ENCODE measurements around the gene TTC39B.
"Not testable (repeated sequence)": the region's sequence is repeated elsewhere in the genome, so short reads cannot be mapped to it uniquely, and the experiment has no call there.

TTC39B gene

DNA sequence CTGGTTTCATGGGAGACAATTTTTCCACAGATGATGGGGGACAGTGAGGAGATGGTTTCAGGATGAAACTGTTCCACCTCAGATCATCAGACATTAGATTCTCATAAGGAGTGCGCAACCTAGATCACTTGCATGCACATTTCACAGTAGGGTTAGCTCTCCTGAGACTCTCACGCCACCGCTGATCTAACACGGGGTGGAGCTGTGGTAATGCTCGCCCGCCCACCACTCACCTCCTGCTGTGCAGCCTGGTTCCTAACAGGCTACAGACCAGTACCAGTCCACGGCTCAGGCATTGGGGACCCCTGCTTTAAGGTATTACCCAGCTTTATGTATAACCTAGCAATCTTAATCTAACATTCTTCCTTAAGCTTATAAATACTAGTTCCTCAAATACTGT, 35.6 kb downstream of the TTC39B start:
- in situ Hi-C loops (cut with HindIII; ENCODE audit: low sequenced_read_pairs): no loop called here

DNA sequence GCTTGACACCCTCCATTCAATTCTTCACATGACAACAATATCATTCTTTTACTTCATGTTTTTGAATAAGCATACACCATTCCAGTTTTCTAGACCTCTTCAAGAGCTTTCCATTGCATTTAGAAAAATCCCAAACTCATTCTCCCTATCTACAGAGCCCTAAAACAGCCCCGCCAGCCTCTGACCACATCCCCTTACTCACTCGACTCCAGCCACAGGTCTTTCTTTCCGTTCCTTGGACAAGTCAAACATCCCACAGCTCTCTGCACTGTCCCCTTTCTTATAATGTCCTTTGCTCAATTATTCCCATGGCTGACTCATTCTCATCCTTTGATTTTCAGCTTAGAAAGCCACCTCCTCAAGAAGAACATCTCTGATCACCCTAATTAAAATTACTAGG, 38.2 kb downstream of the TTC39B start:
- in situ Hi-C loops (cut with HindIII; ENCODE audit: low sequenced_read_pairs): no loop called here

DNA sequence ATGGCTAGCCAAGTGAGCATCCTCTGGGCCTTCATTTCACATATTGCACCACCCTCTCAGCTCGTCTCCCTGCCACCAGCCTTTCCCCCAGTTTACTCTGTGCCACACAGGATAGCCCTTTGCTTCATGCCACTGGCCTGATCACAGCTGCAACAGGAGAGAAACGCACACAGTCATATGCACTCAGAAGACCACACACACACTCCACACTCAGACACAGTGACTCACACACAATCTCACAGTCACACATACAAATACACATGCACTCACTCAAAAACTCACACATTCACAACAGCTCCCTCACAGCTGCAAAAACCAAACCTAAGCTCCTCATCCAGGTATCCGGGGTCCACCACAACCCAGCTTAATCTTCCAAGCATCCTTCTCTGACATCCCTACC, 38.7 kb downstream of the TTC39B start:
- in situ Hi-C loops (cut with HindIII; ENCODE audit: low sequenced_read_pairs): no loop called here

DNA sequence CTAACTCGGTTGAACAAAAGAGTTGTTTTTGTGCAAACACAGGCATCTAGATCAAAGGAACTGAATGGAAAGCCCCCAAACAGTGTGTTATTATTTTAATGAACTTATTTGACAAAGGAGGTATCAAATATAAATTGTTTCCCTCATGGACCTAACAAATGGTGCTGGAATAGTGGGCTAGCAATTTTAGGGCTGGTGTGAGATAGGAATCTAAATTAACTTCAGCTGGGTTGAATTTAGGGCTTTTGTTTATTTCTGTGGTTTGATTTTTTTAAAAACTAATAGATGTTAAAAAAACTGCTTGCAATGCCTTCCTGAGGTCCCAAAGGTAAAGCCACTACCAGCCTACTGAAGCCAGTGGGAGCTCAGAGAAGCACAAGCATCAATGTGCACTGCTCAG, 42.1 kb downstream of the TTC39B start:
- in situ Hi-C loops (cut with HindIII; ENCODE audit: low sequenced_read_pairs): no loop called here

DNA sequence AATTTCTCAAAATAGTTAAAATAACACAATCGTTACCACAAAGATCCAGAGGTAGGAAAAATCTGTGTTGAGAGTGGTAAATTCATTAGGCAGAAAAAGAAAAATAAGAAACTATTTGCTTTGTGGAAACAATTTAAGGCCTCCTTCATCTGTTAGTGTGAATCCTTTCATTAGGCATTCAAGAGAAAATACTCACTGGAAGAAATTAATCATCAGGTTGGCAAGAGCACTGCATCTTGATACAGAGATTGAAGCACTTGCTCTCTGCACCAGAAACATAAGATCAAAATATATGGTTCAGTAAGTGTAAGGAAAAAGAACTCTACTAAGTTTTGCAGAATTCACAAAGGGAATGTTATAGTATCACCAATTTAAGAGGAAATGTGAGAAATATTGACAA, 44.4 kb downstream of the TTC39B start:
- in situ Hi-C loops (cut with HindIII; ENCODE audit: low sequenced_read_pairs): no loop called here

DNA sequence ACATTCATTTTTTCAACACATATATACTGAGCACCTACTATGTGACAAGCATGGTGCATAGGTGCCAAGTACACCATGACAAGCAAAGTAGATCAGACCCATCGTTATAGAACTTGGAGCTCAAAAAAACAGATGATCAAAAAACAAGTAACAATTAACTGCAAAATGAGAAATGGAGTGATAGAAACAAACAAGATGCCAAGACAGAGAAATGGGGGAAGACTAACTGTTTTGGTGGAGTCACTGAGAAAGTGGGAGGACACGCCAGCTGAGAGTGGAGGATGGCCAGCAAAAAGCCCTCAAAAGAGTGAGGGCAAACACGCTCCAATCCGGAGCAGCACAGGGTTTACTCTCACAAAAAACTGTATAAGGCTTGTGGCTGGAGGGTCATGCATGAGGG, 50.6 kb downstream of the TTC39B start:
- in situ Hi-C loops (cut with HindIII; ENCODE audit: low sequenced_read_pairs): no loop called here

DNA sequence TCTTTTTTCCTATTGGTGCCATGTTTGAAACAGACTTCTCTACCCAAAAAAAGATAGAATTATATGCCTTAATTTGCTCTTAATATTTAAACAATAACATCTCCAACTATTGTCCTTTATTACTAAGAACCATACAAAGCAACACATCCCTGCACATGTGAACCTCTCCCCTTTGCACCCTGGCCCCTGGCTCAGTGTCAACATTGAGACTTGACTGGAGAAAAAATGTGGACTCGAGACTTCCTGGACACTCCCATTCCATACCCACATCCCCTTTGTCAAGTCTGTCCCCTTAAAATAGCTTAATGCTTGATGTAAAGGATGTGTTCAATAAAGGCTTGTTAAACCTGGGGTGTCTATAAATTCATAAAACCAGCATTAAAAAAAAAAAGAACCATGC, 53.2 kb downstream of the TTC39B start:
- in situ Hi-C loops (cut with HindIII; ENCODE audit: low sequenced_read_pairs): no loop called here

DNA sequence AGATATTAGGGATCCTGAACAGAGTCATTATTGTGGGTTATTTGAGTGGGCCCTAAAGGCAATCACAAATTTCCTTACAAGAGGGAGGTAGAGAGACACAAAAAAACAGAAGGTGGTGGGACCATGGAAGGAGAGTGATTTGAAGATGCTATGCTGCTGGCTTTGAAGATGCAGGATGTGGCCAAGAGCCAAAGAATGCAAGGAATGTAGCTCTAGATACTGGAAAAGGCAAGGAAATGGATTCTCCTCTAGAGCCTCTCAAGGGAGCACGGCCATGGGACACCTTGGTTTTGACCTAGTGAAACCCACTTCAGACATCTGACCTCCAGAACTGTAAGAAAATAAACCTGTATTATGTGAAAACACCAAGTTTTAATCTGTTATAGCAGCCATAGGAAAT, 53.8 kb downstream of the TTC39B start:
- in situ Hi-C loops (cut with HindIII; ENCODE audit: low sequenced_read_pairs): no loop called here

DNA sequence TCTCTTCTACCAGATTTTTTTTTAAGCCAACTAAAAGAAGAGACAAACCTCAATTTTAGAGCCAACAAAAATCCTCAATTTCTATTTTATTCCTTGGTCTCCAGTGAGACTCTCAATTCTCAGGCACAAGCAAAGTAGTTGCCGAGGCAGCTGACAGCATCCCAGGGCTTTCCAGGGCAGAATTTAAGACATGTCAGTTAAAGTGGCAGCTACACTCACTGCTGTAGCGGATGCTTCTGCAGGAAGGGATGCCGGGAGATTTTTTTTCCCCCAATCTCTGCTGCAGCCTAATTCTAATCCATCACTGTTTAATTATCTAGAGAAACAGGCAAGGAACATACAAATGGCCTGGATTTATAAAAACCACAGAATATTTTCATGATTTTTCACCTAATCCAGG, 57.0 kb downstream of the TTC39B start:
- in situ Hi-C loops (cut with HindIII; ENCODE audit: low sequenced_read_pairs): no loop called here

DNA sequence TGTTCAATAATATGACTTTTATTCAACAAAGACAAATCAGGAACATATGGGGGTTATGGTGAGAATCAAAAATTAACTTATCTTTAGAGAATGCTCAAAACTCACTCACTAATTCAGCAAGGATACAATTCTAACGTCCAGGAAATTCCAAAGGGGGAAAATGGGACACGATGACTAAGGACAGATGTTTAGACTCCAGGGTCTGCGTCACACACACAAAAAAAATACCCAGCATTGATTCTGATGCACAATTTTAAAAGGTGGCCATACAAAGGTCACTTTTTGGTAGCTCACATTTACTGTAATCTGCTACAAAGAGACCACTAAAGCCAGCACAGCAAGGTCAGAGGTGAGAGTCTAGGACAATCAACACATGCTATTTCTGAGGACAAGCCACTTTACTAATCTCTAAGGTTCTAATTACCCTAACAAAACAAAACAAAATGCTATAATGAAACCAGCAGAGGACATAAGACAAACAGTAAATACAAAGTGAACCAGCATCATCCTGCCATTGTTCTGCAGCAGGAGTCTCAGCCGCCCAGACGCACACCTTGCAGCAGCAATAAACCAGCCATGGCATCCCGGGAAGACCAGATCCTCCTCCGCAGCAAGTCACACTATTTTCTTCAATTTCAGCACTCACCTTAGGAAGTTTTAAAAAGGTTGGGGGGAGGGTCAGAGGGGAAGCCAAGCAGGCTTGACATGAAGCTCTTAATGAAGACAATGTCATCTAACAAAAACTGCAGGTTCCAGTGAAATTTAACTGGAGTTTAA, 57.8 kb downstream of the TTC39B start:
- in situ Hi-C loops (cut with HindIII; ENCODE audit: low sequenced_read_pairs): no loop called here

DNA sequence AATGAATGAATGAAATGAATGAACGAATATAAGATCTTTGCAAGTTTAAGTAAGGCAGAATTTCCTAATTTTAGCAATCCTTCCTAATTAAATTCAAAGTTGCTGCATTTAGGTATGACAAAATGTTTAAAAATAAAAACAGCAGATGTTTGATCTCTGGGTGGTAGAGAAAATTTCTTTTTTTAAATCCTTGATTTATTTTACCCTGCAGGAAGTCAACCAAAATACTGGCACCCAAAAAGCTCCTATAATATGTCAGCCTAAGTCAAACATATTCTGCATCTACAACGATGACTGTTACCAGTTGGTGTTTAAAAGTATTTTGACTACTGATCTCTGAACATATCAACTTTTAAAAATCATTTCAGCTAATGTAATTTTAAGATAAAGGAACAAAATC, 58.4 kb downstream of the TTC39B start:
- in situ Hi-C loops (cut with HindIII; ENCODE audit: low sequenced_read_pairs): no loop called here

DNA sequence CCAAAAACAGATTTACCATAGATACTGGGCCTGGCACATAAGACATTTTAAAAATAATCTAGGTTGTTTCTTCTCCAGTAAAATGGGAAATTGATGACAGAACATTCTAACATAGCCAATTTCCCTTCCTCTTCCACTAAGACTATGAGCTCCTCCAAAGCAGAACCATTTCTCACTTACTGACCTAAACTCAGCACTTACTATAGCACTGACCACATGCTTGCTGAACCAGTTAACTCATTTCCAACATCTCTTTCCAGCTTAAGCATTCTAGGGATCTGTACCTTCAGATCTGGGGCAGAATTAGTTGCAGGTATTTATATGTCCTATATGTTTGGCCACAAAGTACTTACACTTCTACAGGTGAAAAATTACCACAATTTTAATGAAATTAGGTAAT, 58.9 kb downstream of the TTC39B start:
- in situ Hi-C loops (cut with HindIII; ENCODE audit: low sequenced_read_pairs): no loop called here

DNA sequence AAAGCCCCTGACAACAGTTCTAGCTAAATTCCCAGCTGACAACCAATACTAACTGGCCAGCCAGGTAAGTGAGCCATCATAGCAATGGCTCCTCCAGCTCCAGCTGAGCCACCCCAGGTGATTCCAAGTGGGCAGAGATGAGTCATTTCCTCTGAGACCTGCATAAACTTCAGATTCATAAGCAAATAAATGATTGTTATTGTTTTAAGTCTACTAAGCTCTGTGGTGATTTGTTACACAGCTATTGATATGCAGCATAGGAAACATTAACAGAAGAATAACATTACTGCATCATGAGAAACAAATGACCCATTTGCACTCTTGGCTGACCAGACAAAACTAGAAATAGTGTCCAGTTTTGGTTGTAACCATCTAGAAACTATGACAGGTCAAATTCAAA, 60.3 kb downstream of the TTC39B start:
- in situ Hi-C loops (cut with HindIII; ENCODE audit: low sequenced_read_pairs): no loop called here

DNA sequence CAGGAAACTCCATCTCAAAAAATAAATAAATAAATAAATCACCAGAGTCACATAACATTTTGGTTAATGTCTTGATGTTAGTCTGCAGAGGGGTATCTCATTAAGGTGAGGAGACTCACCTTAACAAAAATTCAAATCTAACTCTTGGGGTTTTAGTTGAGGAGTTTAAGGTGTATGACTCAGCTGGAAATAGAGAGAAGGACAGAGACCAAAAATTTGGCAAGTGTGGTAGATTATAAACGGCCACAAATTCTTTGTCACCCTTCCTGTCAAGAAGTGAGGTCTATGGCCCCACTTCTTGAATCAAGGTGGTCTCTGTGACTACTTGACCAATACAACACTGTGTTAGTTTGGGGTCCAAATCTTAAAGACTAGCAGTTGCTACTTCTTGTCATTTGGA, 60.8 kb downstream of the TTC39B start:
- in situ Hi-C loops (cut with HindIII; ENCODE audit: low sequenced_read_pairs): no loop called here

DNA sequence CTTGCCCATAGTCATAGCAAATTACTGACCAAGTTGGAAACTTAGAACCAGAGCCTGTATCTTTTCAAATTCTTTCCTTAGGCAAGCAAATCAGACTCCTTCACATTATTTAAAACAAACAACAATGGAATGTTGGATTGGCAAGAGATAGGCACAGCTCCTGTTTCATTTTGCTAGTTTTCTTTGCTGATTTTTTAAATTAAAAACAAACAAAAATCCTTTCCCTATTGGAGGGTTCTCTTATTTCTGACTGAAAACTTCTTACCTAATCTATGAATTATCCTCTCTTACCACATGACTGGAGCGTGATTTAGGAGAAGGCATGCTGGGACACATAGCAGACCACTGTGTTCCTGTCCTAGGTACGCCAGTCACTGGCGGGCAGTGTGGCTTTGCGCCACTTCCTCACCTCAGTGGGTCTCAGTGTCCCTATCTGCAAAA, 63.0 kb downstream of the TTC39B start:
- in situ Hi-C loops (cut with HindIII; ENCODE audit: low sequenced_read_pairs): no loop called here

DNA sequence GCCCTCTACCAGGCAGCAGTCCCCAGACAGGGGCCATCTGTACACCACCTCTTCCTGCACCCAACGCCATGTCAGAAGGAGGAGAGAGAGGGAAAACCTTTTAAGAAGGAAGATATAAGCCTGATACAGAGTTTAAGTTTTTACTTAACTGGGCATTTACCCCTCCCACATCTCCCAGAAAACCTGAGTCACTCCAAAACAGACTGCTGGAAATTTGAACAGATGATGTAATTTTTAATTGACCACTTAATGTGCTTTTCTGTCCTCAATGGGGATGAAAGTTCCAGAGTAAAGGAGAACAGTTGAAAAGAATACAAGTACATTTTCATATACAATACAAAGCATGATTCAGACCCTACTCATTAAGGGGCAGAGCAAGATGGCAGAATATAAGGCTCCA, 63.9 kb downstream of the TTC39B start:
- in situ Hi-C loops (cut with HindIII; ENCODE audit: low sequenced_read_pairs): no loop called here

DNA sequence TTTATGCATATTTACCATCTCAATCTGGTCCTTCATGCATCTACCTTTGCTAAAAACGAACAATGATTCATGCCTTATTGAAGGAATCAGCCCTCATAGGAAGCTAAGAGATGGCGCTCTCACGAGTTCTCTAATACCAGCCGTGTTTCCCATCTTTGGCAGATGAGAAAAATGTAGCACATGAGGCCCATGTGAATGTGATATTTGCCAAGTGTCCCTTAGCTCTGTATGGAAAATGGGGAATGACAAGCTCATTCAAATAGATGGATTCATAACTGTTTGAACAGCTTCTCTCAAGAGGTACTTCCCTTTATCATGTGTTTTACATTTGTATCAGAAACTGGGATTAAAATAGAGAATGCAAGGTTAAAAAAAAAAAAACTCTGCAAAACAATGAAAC, 66.1 kb downstream of the TTC39B start:
- in situ Hi-C loops (cut with HindIII; ENCODE audit: low sequenced_read_pairs): no loop called here

DNA sequence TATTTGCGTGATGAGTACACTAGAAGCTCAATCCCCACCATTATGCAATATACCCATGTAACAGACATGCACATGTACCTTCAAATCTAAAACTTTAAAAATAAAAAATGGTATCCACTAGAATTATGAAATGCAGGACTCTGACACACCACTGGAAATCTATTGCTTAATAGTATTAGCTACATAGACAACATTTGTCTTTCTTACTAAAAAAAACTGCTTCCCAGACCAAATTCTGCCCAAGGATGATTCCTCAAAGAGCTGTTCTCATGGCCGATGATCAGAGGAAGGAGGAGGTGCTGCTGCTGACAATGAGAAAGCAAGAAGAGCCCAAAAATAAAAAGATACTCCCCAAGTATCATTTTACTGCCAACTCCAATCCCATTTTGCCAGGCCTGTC, 67.2 kb downstream of the TTC39B start:
- in situ Hi-C loops (cut with HindIII; ENCODE audit: low sequenced_read_pairs): no loop called here

DNA sequence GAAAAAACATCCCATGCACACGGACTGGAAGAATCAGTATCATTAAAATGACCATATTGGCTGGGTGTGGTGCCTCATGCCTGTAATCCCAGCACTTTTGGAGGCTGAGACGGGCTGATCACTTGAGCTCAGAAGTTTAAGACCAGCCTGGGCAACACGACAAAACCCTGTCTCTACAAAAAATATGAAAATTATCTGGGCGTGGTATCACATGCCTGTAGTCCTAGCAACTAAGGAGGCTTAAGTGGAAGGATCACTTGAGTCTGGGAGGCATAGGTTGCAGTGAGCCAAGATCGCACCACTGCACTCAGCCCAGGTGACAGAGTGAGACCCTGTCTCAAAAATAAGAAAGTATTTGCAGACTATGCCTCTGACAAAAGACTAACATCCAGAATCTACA, 68.4 kb downstream of the TTC39B start:
- in situ Hi-C loops (cut with HindIII; ENCODE audit: low sequenced_read_pairs): no loop called here

DNA sequence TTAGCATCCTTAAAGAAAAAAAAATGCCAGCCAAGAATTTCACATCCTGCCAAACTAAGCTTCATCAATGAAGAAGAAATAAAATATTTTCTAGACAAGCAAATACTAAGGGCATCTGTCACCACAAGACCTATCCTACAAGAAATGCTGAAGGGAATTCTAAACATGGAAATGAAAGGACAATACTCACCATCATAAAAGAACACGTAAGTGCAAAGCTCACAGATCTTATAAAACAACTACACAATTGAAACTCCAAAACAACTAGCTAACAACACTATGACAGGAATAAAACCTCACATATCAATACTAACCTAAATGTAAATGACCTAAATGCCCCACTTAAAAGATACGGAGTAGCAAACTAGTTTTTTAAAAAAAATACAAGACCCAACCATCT, 71.4 kb downstream of the TTC39B start:
- in situ Hi-C loops (cut with HindIII; ENCODE audit: low sequenced_read_pairs): no loop called here

DNA sequence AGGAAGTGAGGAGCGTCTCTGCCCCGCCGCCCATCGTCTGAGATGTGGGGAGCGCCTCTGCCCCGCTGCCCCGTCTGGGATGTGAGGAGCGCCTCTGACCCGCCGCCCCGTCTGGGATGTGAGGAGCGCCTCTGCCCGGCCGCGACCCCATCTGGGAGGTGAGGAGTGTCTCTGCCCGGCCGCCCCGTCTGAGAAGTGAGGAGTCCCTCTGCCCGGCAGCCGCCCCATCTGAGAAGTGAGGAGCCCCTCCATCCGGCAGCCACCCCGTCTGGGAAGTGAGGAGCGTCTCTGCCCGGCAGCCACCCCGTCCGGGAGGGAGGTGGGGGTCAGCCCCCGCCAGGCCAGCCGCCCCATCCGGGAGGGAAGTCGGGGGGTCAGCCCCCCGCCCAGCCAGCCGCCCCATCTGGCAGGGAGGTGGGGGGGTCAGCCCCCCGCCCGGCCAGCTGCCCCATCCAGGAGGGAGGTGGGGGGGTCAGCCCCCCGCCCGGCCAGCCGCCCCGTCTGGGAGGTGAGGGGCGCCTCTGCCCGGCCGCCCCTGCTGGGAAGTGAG, 73.0 kb downstream of the TTC39B start:
- in situ Hi-C loops (cut with HindIII; ENCODE audit: low sequenced_read_pairs): not testable (repeated sequence)

DNA sequence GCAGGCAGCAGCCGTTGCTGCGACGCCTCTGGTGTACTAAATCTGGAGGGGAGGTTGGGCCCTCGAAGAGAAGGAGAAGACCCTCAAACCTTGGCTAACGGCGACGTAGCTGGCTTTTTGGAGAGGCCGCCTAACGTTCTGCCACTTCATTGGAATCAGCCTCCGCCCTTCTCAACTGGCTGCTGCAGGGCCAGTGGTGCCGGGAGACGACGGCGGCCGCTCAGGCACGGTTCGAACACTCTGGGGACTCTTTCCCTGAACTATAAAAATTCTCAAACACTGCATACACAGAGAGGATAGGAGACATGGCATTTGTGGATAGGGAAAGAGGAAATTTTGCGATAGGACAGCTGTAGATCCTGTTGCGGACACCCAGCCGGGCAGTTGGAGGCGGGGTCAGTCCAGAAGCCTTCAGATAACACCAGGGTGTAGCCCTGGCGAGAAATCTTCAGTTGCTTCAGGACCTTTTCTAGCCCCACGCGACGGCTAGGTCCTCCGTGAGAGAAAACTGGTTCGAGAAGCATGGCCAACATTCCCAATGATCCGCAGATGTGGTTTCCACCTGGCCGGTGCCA, 74.2 kb downstream of the TTC39B start:
- in situ Hi-C loops (cut with HindIII; ENCODE audit: low sequenced_read_pairs): not testable (repeated sequence)
